Activated naive CD4-positive, alpha-beta T cell treated with anti-CD3 and anti-CD28 coated beads, Interleukin-2, amount 50 U/mL, for 72 hours (primary cell): ENCODE measurements around the gene IL24. TPM values are rescaled to one million over a fixed set of nuclear protein-coding genes. Genes with fewer than 3 reads are reported as not detected.
A peak's percentile ranks its signal among the peaks of the same experiment; 100 is the strongest.

Source experiments
- ATAC-seq, 2 donors: fragments of 150-1000 bp; cut with Tn5 transposase; 2 replicates each; pipeline ENCODE4 v1.10.0; 2021; ENCODE audit warnings: mild to moderate bottlenecking in 2 of 2, moderate library complexity in 2 of 2
- DNase-seq, 2 donors: peaks; one replicate each; pipeline ENCODE4 v3.0.0; 2021 to 2022; ENCODE audit warnings: low spot score in 2 of 2
- H3K27ac Mint-ChIP-seq, 2 donors: one replicate each; pipeline ENCODE4 v1.8.0; 2022; ENCODE audit warnings: mild to moderate bottlenecking in 2 of 2, mixed read lengths in 2 of 2
- H3K36me3 Mint-ChIP-seq, 2 donors: one replicate each; pipeline ENCODE4 v1.8.0; 2022; ENCODE audit warnings: mixed read lengths in 2 of 2
- H3K9me3 Mint-ChIP-seq, 2 donors: one replicate each; pipeline ENCODE4 v1.8.0; 2022; ENCODE audit warnings: mixed read lengths in 2 of 2
- total RNA-seq, 2 donors: library from RNA; stranded (reverse); gene quantifications; one replicate each; pipeline ENCODE4 v1.2.3, GENCODE V29; 2022

The IL24 gene
- total RNA-seq, 2 donors from 2014 or later, result 19.0 to 22.2 TPM

- ATAC-seq (no peak), DNase-seq (no peak)
- Mint-ChIP-seq H3K9me3 (no peaks in the 10 kb centered on the region), H3K27ac (no peak overlapping the region), H3K36me3 (peaks cover 9 to 11% of the 10 kb centered on the region in 2 donors)
Observed at GRCh38 chr1:206895325-206895724, 1.9 kb upstream of the IL24 start.

GRCh38 chr1:206895837-206896242 lies 1.4 kb upstream of the IL24 start:
- peaks cover 9 to 14% of the 10 kb centered on the region in 2 donors for H3K36me3 Mint-ChIP-seq
- DNase-seq, result no peak
- no peak for ATAC-seq
- peak overlapping the region in 1 of 2 donors; percentile 89 for H3K27ac Mint-ChIP-seq
- no peaks in the 10 kb centered on the region for H3K9me3 Mint-ChIP-seq

- H3K27ac Mint-ChIP-seq, result peak overlapping the region; percentile 89 to 98
- H3K36me3 Mint-ChIP-seq, result peaks cover 9 to 18% of the 10 kb centered on the region in 2 donors
- no peaks in the 10 kb centered on the region for H3K9me3 Mint-ChIP-seq
- ATAC-seq (no peak), DNase-seq (no peak)
Observed at GRCh38 chr1:206896261-206896660, 982 bp upstream of the IL24 start.

GRCh38 chr1:206898089-206898914 lies 1.1 kb downstream of the IL24 start:
- DNase-seq, result no peak
- Mint-ChIP-seq H3K36me3 (peaks cover 14 to 37% of the 10 kb centered on the region in 2 donors), H3K27ac (peak overlapping the region; percentile 89 to 98), H3K9me3 (no peaks in the 10 kb centered on the region)
- ATAC-seq, result peak in 1 of 2 donors; percentile 37

- Mint-ChIP-seq H3K9me3 (no peaks in the 10 kb centered on the region), H3K36me3 (peaks cover 19 to 43% of the 10 kb centered on the region in 2 donors), H3K27ac (peak overlapping the region; percentile 86 to 89)
- ATAC-seq (no peak), DNase-seq (no peak)
Observed at GRCh38 chr1:206898915-206899431, 1.7 kb downstream of the IL24 start.

- peak overlapping the region in 1 of 2 donors; percentile 40 for H3K27ac Mint-ChIP-seq
- peaks cover 0 to 3% of the 10 kb centered on the region in 2 donors for H3K9me3 Mint-ChIP-seq
- DNase-seq, result no peak
- ATAC-seq, result no peak
- H3K36me3 Mint-ChIP-seq, result peaks cover 24 to 51% of the 10 kb centered on the region in 2 donors
Observed at GRCh38 chr1:206899717-206900116, 2.5 kb downstream of the IL24 start.

GRCh38 chr1:206900149-206900548 lies 2.9 kb downstream of the IL24 start:
- peaks cover 29 to 55% of the 10 kb centered on the region in 2 donors for H3K36me3 Mint-ChIP-seq
- no peak for ATAC-seq
- peak overlapping the region in 1 of 2 donors; percentile 40 for H3K27ac Mint-ChIP-seq
- peaks cover 0 to 7% of the 10 kb centered on the region in 2 donors for H3K9me3 Mint-ChIP-seq
- no peak for DNase-seq

- H3K27ac Mint-ChIP-seq, result no peak overlapping the region
- peaks cover 0 to 7% of the 10 kb centered on the region in 2 donors for H3K9me3 Mint-ChIP-seq
- H3K36me3 Mint-ChIP-seq, result peaks cover 39 to 63% of the 10 kb centered on the region in 2 donors
- ATAC-seq (no peak), DNase-seq (no peak)
Observed at GRCh38 chr1:206901944-206902343, 4.7 kb downstream of the IL24 start.

- ATAC-seq (no peak), DNase-seq (no peak)
- peaks cover 36 to 58% of the 10 kb centered on the region in 2 donors for H3K36me3 Mint-ChIP-seq
Observed at GRCh38 chr1:206902702-206903101, 5.5 kb downstream of the IL24 start.

GRCh38 chr1:206903687-206904086 lies 6.4 kb downstream of the IL24 start:
- peaks cover 41 to 62% of the 10 kb centered on the region in 2 donors for H3K36me3 Mint-ChIP-seq
- H3K9me3 Mint-ChIP-seq, result peaks cover 0 to 7% of the 10 kb centered on the region in 2 donors
- ATAC-seq, result no peak
- H3K27ac Mint-ChIP-seq, result no peak overlapping the region
- DNase-seq, result no peak

More at GRCh38 chr1:206902702-206903101, 5.5 kb downstream of the IL24 start:
- Mint-ChIP-seq H3K9me3 (peaks cover 0 to 7% of the 10 kb centered on the region in 2 donors), H3K27ac (no peak overlapping the region)

- Mint-ChIP-seq H3K27ac (peak overlapping the region; percentile 93 to 98), H3K9me3 (peaks cover 0 to 7% of the 10 kb centered on the region in 2 donors), H3K36me3 (peaks cover 37 to 58% of the 10 kb centered on the region in 2 donors)
- ATAC-seq (no peak), DNase-seq (no peak)
Observed at GRCh38 chr1:206904423-206905142, 7.3 kb downstream of the IL24 start.

- H3K36me3 Mint-ChIP-seq, result peaks cover 37 to 58% of the 10 kb centered on the region in 2 donors
- H3K27ac Mint-ChIP-seq, result peak overlapping the region; percentile 93 to 98
- H3K9me3 Mint-ChIP-seq, result peaks cover 0 to 7% of the 10 kb centered on the region in 2 donors
- ATAC-seq (peak; percentile 93 to 95), DNase-seq (peak; percentile 46 to 69)
Observed at GRCh38 chr1:206905295-206906164, 8.3 kb downstream of the IL24 start.

- Mint-ChIP-seq H3K36me3 (peaks cover 41 to 52% of the 10 kb centered on the region in 2 donors), H3K9me3 (peaks cover 0 to 7% of the 10 kb centered on the region in 2 donors), H3K27ac (peak overlapping the region in 1 of 2 donors; percentile 6)
- no peak for ATAC-seq
- no peak for DNase-seq
Observed at GRCh38 chr1:206907304-206907991, 10.2 kb downstream of the IL24 start.

- H3K36me3 Mint-ChIP-seq, result peaks cover 37 to 46% of the 10 kb centered on the region in 2 donors
- peaks cover 0 to 7% of the 10 kb centered on the region in 2 donors for H3K9me3 Mint-ChIP-seq
- no peak for DNase-seq
- H3K27ac Mint-ChIP-seq, result peak overlapping the region; percentile 6
- ATAC-seq, result no peak
Observed at GRCh38 chr1:206908038-206908437, 10.8 kb downstream of the IL24 start.

- Mint-ChIP-seq H3K27ac (peak overlapping the region in 1 of 2 donors; percentile 76), H3K9me3 (peaks cover 0 to 7% of the 10 kb centered on the region in 2 donors), H3K36me3 (peaks cover 30 to 33% of the 10 kb centered on the region in 2 donors)
- ATAC-seq (peak; percentile 17 to 38), DNase-seq (peak; percentile 47 to 65)
Observed at GRCh38 chr1:206909161-206909882, 12.1 kb downstream of the IL24 start.
